ENCODE results near the gene TJP3.

TJP3 gene

DNA sequence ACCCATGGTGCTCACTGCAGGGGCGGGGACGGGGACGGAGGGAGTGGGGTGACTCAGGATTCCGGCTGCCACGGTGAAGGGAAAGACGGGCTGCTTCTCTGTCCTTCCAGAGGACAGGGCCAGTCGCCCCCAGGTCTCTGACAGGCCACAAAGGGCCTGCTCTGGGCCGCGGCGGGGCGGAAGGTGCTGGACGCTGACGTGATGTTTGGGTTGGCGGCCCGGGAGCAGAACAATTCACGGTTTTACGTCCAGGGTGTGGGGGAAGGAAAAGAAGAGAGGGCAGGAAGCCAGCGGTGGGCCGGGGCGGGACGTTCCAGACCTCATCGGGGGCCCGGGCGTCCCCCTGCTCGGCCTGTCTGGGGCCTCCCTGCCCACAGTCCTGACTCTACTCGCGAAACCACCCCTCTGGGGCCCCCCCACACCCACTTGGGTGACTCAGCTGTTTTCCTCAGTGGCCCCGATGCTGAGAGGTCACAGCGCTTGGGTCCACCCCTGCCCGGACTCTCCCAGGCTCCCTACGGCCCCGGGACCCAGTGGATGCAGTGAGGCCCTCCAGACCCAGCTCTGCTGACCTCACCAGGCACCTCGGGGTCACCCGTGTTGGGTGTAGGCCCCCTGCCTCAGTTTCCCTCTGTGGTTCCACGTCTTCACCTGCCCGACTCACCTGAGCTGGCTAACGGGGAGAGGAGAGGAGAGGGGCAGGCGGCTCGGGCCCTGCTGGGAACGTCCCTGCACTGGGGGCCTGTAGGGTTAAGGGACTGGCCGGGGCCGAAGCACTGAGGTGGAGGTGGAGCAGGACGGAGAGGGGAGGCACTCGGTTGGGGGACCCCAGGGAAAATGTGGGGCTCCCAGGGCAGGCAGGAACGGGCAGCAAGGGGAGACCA, 37.1 kb upstream of the TJP3 start:
- peak; percentile 39 to 56 for DNase-seq

- DNase-seq: peak; percentile 7 to 71
These were observed 36.3 kb upstream of the TJP3 start for GRCh38 chr19:3671680-3672574.

GRCh38 chr19:3672575-3672948, 35.6 kb upstream of the TJP3 start:
- DNase-seq: no peak

DNA sequence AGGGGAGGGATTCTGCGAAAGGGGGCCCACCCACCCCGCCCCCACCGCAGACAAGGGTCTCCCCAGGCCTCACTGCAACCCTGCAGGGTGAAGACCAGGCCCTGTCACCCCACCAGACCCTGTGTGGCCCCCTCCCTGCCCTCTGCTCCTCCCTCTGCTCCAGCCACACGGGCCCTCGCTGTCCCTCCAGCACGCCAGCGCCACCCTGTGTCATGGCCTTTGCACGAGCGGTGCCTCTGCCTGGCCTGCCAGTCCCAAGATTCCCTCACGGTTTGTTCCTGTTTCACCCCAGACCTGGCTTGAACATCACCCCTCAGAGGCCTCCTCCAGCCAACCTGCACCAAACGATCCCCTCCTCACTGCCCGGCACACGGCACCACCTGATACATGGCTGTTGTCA, 35.2 kb upstream of the TJP3 start:
- no peak for DNase-seq

DNA sequence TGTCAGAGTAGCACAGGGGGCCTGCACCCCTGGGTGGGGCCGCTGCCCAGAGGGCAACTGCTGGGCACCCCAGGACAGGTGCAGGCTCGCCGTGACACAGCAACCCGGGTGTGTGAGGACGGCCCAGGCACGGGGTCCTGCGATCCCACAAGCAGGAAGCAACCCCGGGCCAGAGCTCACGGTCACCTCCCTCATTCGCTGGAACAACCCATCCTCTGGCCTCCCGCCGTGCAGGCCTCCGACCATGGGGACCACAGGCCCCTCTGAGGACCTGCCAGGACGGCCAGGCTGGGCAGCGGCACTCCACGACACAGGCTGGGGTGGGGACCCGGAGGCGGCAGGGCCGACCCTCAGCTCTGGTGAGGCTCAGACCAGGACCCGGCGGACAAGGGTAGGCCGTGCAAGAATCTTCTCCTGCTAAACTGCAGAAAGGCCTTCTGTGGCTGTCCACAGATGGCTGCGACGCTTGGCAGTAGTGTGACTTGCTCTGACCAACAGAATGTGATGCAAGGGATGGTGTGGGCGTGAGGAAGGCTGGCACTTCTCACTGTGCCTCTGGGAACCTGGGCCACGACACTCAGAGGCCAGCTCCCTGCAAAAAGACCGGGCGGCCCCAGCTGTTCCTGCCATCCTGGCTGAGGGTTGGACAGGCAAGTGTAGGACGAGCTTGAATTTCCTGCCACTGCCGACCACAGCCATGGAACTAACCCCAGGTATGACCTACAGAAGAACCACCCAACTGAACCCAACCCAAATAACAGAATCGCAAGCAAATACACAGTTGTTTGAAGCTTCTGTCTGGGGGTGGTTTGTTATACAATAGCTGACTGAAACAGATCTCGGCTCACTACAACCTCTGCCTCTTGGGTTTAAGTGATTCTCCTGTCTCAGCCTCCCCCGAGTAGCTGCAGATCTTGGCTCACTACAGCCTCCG, 34.4 kb upstream of the TJP3 start:
- DNase-seq: no peak

- DNase-seq: no peak
These were observed 33.2 kb upstream of the TJP3 start for GRCh38 chr19:3674784-3675543.

DNA sequence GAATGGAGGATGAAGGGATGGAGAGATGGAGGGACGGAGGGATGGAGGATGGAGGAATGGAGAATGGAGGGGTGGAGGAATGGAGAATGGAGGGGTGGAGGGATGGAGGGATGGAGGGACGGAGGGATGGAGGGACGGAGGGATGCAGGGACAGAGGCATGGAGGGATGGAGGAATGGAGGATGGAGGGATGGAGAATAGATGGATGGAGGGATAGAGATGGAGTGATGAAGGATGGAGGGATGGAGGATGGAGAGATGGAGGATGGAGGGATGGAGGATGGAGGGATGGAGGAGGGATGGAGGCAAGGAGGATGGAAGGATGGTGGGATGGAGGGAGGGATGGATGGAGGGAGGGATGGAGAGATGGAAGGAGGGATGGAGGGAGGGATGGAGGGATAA, 30.0 kb upstream of the TJP3 start:
- DNase-seq: no peak

DNA sequence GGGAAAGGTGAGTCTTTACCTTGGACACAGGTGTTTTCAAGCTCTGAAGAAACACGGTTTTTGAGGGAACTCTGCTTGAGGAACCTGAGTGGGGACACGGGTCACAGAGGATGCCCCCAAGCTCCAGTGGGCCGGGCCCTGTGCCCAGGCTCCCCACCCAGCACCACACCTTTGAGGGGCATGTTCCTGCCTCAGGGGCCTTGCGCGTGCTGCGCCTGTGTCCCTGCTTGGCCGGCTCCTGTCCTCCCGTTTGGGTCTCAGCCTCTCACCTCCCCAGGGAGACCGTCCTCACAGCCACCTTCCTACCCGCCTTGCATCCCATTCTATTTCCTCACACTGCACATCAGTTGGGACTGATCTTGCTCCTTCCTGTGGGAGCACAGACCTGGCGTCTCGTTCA, 29.0 kb upstream of the TJP3 start:
- DNase-seq: no peak

GRCh38 chr19:3679581-3679980, 28.6 kb upstream of the TJP3 start:
- DNase-seq: no peak

- DNase-seq: no peak
These were observed 27.2 kb upstream of the TJP3 start for GRCh38 chr19:3680939-3681338.

DNA sequence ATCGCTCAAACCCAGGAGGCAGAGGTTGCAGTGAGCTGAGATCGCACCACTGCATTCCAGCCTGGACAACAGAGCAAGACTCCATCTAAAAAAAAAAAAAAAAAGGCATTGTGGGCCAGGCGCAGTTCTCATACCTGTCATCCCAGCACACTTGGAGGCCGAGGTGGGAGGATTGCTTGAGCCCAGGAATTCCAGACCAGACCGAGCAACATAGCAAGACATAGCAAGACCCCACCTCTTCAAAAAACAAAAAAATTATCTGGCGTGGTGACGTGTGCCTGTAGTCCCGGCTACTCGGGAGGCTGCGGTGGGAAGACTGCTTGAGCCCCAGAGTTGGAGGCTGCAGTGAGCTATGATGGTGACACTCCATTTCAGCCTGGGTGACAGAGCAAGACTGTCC, 25.9 kb upstream of the TJP3 start:
- no peak for DNase-seq

DNA sequence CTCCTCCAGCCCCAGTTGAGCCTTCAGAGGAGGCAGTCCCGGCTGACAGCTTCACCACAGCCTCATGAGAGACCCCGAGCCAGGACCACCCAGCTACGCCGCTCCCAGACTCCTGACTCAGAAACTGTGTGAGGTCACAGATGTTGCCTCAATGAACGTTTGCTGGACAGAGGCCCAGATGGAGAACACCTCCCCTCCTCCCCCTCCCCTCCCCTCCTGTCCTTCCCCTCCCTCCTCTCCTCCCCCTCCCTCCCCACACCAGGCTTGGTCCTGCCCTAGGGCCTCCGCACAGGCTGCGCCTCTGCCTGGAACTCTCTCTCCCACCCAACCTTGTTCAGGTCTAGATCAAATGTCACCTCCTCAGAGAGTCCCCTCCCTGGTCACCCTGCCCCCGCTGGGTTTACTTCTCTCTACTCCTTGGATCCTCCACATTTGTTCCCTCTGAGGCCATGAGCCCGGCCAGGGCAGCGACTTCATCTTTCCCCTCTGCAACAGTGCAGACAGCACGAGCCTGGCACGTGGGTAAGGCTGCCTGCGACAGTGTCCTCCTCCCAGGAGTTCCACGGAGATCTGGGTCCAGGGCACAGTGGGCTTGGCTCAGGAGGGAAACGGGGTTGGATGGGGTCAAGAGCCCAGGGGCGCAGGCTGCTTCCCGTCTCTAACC, 25.3 kb upstream of the TJP3 start:
- DNase-seq: no peak

GRCh38 chr19:3683405-3684053, 24.7 kb upstream of the TJP3 start:
- no peak for DNase-seq

DNA sequence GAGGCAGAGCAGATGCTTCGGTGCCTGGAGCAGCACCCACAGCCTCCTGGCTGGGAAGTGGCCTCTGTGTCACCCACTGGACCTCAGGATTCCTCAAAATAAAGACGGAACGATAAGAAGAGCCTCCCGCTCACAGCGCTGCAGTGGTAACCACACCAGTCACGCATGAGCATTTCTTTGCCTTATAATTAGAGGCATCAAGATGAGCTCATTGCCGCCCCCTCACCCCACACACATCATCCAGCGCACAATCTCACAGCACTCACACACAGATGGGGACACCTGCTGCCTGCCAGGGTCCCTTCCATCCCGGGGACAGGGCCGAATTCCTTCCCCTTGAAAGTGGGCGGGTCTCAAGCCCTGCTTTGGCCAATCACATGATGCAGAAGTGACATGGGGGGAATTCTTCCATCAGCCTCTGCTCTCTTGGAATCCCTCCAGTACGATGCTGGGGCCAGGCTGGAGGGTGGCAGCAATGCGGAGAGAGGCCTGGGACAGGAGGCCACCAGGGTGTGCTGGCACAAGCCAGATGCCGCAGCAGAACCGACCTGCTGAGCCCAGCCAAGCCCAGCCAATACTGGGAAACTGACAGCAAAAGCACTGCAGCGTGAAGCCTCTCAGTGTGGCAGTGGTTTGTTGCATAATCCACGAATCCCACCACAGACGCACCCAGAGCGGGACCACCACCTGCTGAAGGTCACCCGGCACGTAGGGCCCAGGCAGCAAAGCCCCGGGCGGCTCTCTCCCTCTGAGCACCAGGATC, 23.9 kb upstream of the TJP3 start:
- DNase-seq: peak in 1 of 2 donors; percentile 86

DNA sequence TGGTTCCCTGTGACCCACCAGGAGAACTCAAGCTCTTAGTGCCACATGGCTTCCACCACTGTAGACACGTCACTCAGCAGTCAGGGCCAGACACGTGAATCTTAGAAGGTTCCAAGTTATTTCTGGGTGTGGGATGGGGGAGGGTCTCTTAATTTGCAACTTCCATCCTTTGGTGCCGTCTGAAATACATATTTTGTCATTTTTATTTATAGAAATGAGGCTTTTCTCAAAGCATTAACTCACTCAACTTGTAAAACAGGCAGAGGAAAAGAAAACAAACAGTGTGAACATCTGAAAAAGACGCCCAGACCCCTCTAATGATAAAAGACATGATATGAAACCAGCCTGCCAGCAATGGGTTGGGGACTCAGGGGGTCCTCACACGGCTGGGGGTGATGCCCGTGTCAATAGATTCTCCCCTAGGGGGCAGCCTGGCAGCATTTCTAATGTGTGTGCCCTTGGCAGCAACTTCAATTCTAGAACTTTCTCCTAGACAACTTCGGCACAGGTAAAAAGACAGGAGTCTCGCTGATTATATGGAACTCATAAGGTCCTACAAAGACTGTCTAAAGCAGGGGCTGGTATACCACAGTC, 23.3 kb upstream of the TJP3 start:
- no peak for DNase-seq

GRCh38 chr19:3687393-3687773, 20.8 kb upstream of the TJP3 start:
- no peak for DNase-seq

DNA sequence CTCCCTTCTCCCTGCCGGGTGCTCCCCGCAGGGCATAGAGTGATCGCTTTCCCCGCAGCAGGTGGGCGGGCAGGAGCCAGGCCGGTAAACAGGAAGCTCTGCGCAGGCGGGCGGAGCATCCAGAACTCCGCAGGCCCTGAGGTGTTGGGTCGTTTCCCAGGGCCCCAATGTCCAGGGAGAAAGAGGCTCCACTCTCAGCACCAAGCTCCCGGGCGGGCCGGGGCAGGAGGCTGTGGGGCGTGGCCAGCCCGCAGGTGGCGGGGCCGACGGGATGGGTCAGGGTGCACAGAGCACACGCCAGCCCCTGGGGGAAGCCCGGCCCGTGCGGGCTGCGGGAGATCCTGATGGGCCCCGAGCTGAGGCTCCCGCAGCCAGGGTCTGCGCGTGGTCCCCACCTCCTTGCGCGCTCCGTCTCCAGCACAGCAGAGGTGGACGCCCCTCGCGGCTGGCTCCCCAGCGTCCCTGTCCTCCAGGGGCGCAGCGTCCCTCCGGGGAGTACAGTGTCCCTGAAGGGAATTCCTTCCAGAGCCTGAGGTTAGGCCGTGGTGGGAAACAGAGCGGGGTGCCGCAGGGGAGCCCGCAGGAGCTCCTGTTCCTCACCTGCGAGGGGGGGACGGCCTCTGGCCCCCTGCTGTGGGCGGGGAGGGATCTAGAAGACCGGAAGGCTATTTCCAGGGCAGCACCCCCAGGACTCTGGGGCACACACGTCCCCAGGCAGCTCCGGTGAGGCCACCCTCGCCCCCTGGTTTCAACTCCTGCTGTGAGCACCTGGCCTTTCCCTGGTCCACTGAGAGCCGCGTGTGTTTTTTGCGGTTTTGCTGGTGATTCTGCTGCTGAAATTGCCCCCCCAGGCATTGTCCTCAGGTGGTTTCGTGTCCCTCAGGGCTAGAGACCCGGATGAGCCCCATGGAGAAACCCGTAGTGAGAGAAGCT, 20.1 kb upstream of the TJP3 start:
- DNase-seq: no peak

GRCh38 chr19:3690551-3691371, 17.4 kb upstream of the TJP3 start:
- DNase-seq: no peak
